Measurements from ENCODE around the gene KHDC4. TPM values are rescaled to one million over a fixed set of nuclear protein-coding genes. Genes with fewer than 3 reads are reported as not detected.

KHDC4 gene
- polyA plus RNA-seq, 1 of the 3 experiments (the other 2 are of a cell fraction), result 43.1 TPM

DNA sequence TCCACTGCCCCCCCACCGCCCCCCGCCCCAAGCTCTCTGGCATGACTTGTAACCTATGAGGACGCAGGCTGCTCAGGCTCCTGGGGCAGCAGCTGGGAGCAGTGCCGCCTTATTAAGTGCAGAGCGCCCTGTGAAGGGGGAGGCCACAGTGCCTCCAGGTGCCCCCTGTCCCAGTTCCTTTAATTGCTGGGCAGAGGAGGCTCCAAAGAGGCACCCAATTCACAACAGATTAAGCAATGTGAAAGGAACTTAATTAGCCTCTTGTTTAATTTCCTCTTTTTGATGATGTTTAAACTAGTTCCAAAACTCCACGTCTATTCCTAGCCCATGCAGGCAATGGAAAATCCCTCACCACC is 10.2 kb upstream of the KHDC4 start:
- no peaks in the 10 kb centered on the region for H3K9me2 ChIP-seq
- no peak overlapping the region for H3K27ac ChIP-seq (ENCODE audit: low read depth in 2 of 2, low read length in 1 of 2)
- CTCF ChIA-PET, result interaction anchor here (1.0 to 2.6 kb wide), 2 partner anchors 27 to 45 kb away, joined by 4 to 10 read pairs; no protein-coding TSS in a partner anchor
- peaks cover 17% of the 10 kb centered on the region in 2 experiments for H3K4me1 ChIP-seq (ENCODE audit: control insufficient read depth in 1 of 2, insufficient read depth in 2 of 2, low read depth in 1 of 2, low read length in 1 of 2)
- POLR2A ChIA-PET, result interaction anchor here (1.4 kb wide), 1 partner anchor 30 kb away, joined by 5 read pairs; no protein-coding TSS in a partner anchor
- H3K4me3 ChIP-seq (ENCODE audit: low read depth in 2 of 2, low read length in 1 of 2), result no peak overlapping the region
- H3K9me3 ChIP-seq, result no peaks in the 10 kb centered on the region
- TF ChIP-seq, protein P1, sequence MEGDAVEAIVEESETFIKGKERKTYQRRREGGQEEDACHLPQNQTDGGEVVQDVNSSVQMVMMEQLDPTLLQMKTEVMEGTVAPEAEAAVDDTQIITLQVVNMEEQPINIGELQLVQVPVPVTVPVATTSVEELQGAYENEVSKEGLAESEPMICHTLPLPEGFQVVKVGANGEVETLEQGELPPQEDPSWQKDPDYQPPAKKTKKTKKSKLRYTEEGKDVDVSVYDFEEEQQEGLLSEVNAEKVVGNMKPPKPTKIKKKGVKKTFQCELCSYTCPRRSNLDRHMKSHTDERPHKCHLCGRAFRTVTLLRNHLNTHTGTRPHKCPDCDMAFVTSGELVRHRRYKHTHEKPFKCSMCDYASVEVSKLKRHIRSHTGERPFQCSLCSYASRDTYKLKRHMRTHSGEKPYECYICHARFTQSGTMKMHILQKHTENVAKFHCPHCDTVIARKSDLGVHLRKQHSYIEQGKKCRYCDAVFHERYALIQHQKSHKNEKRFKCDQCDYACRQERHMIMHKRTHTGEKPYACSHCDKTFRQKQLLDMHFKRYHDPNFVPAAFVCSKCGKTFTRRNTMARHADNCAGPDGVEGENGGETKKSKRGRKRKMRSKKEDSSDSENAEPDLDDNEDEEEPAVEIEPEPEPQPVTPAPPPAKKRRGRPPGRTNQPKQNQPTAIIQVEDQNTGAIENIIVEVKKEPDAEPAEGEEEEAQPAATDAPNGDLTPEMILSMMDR (IDR thresholded peaks at IDR 0.05), result no peak
- no peak for TF ChIP-seq JUND (IDR thresholded peaks at IDR 0.05)
- TF ChIP-seq RCOR1 (IDR thresholded peaks at IDR 0.05; ENCODE audit: low read length), result no peak
- TF ChIP-seq NFIC (IDR thresholded peaks at IDR 0.05; ENCODE audit: borderline replicate concordance), result no peak
- no peak for TF ChIP-seq RXRA (IDR thresholded peaks at IDR 0.05; ENCODE audit: borderline replicate concordance, low read depth)
- TF ChIP-seq GABPA (IDR thresholded peaks at IDR 0.05; ENCODE audit: low read depth), result no peak
- TF ChIP-seq MEF2A (IDR thresholded peaks at IDR 0.05; ENCODE audit: borderline replicate concordance, low read depth), result no peak
- TF ChIP-seq EZH2phosphoT487 (IDR thresholded peaks at IDR 0.05; ENCODE audit: borderline replicate concordance, low read depth), result no peak
- no peaks in the 10 kb centered on the region for H3K27me3 ChIP-seq (ENCODE audit: insufficient read depth)
- peaks cover 63% of the 10 kb centered on the region for H3F3A ChIP-seq (replicated peaks; ENCODE audit: insufficient read depth)
- no peak overlapping the region for H3K9ac ChIP-seq
- H4K20me1 ChIP-seq (ENCODE audit: insufficient read depth), result no peaks in the 10 kb centered on the region
- H2AFZ ChIP-seq (ENCODE audit: low read depth), result no peak overlapping the region
- no peaks in the 10 kb centered on the region for H3K79me2 ChIP-seq (ENCODE audit: insufficient read depth)
- WGBS (ENCODE audit: low lambda C conversion rate), result 93% methylated on average over 6 of the region's 6 CpGs
- peak; percentile 21 for DNase-seq
- no peak overlapping the region for H3K4me2 ChIP-seq
- peaks cover 21 to 32% of the 10 kb centered on the region in 2 experiments for H3K36me3 ChIP-seq (replicated peaks in 1 of 2; ENCODE audit: control insufficient read depth in 1 of 2, insufficient read depth in 2 of 2, low read length in 1 of 2)

DNA sequence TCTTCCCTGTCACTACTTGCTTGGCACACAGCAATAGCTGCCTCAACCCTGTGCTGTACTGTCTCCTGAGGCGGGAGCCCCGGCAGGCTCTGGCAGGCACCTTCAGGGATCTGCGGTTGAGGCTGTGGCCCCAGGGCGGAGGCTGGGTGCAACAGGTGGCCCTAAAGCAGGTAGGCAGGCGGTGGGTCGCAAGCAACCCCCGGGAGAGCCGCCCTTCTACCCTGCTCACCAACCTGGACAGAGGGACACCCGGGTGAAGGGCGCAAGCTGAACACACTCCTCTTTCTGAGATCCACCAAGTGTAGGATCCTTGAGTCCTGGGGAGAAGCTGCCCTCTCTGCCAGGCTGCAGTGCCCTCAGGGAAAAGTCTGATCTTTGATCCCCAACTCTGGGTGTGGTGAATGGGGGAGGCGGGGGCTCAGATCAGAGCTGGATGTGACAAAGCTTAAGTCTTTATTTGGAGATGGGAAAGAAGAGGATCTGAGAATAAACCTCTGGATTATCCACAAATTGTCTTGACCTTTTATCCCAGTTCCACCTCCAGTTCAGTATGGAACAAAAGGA is 8.4 kb upstream of the KHDC4 start:
- no peak overlapping the region for H2AFZ ChIP-seq (ENCODE audit: low read depth)
- peak overlapping the region in 1 of 2 experiments; percentile 10; a peak in 1 of 4 replicates for H3K27ac ChIP-seq (ENCODE audit: low read depth in 2 of 2, low read length in 1 of 2)
- POLR2A ChIA-PET, result no interaction called here
- H3K4me2 ChIP-seq, result no peak overlapping the region
- peaks cover 17 to 23% of the 10 kb centered on the region in 2 experiments for H3K4me1 ChIP-seq (ENCODE audit: control insufficient read depth in 1 of 2, insufficient read depth in 2 of 2, low read depth in 1 of 2, low read length in 1 of 2)
- H3K9ac ChIP-seq, result no peak overlapping the region
- no peak overlapping the region for H3K4me3 ChIP-seq (ENCODE audit: low read depth in 2 of 2, low read length in 1 of 2)
- H3K36me3 ChIP-seq (replicated peaks in 1 of 2; ENCODE audit: control insufficient read depth in 1 of 2, insufficient read depth in 2 of 2, low read length in 1 of 2), result peaks cover 16 to 18% of the 10 kb centered on the region in 2 experiments
- H3K9me2 ChIP-seq, result no peaks in the 10 kb centered on the region
- TF ChIP-seq YY1 (IDR thresholded peaks at IDR 0.05; ENCODE audit: low read depth), result no peak
- TF ChIP-seq, protein P2, sequence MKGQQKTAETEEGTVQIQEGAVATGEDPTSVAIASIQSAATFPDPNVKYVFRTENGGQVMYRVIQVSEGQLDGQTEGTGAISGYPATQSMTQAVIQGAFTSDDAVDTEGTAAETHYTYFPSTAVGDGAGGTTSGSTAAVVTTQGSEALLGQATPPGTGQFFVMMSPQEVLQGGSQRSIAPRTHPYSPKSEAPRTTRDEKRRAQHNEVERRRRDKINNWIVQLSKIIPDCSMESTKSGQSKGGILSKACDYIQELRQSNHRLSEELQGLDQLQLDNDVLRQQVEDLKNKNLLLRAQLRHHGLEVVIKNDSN (IDR thresholded peaks at IDR 0.05; ENCODE audit: borderline replicate concordance, low read depth), result no peak
- no peak for TF ChIP-seq NRF1 (IDR thresholded peaks at IDR 0.05; ENCODE audit: low read depth, low read length)
- TF ChIP-seq SIN3A (IDR thresholded peaks at IDR 0.05; ENCODE audit: borderline replicate concordance, low read depth, low read length), result no peak
- no peak for TF ChIP-seq GATA2 (CRISPR knock-in tag; IDR thresholded peaks at IDR 0.05)
- TF ChIP-seq GABPA (IDR thresholded peaks at IDR 0.05; ENCODE audit: low read depth), result no peak
- TF ChIP-seq TCF12 (IDR thresholded peaks at IDR 0.05), result no peak
- TF ChIP-seq RAD21 (IDR thresholded peaks at IDR 0.05; ENCODE audit: low read length), result no peak
- no peaks in the 10 kb centered on the region for H3K79me2 ChIP-seq (ENCODE audit: insufficient read depth)
- WGBS (ENCODE audit: low lambda C conversion rate), result 94% methylated on average over 1 of the region's 11 CpGs
- peak; percentile 19 for DNase-seq
- no peaks in the 10 kb centered on the region for H4K20me1 ChIP-seq (ENCODE audit: insufficient read depth)
- no peaks in the 10 kb centered on the region for H3K9me3 ChIP-seq
- no peaks in the 10 kb centered on the region for H3K27me3 ChIP-seq (ENCODE audit: insufficient read depth)
- CTCF ChIA-PET, result interaction anchor here (1.0 to 2.5 kb wide), 3 partner anchors 47 to 83 kb away, joined by 3 to 18 read pairs (median 3); no protein-coding TSS in a partner anchor
- H3F3A ChIP-seq (replicated peaks; ENCODE audit: insufficient read depth), result peaks cover 58% of the 10 kb centered on the region
